WERI-Rb-1 (cell line): ENCODE data around the gene URGCP.
"Not testable (repeated sequence)": the region's sequence is repeated elsewhere in the genome, so short reads cannot be mapped to it uniquely, and the experiment has no call there.

Source experiments
- DNase-seq: peaks from one replicate; pipeline ENCODE4 v3.0.0-alpha.2; 2020
- H3K27ac ChIP-seq: fragments of 250-450 bp; sonication (Bioruptor Pico); 2 replicates; pipeline ENCODE4 v1.5.1; 2020; ENCODE audit warnings: mild to moderate bottlenecking, moderate library complexity
- H3K27me3 ChIP-seq: fragments of 250-450 bp; sonication (Bioruptor Pico); 2 replicates; pipeline ENCODE4 v1.5.1; 2021; ENCODE audit warnings: mild to moderate bottlenecking, low read depth, moderate library complexity; ENCODE audit not compliant: insufficient read depth, severe bottlenecking
- H3K36me3 ChIP-seq: fragments of 250-450 bp; sonication (Bioruptor Pico); 2 replicates; pipeline ENCODE4 v1.5.1; 2020; ENCODE audit warnings: mild to moderate bottlenecking, moderate library complexity
- H3K4me3 ChIP-seq: 2 replicates; pipeline ENCODE4 v1.5.1; 2011; ENCODE audit warnings: low read depth, mild to moderate bottlenecking, control low read depth, low read length
- H3K9me3 ChIP-seq: fragments of 250-450 bp; sonication (Bioruptor Pico); 2 replicates; pipeline ENCODE4 v1.5.1; 2021; ENCODE audit warnings: mild to moderate bottlenecking, moderate library complexity; ENCODE audit not compliant: severe bottlenecking
- CTCF ChIP-seq: IDR thresholded peaks from 2 replicates; pipeline ENCODE4 v1.5.1; 2011; ENCODE audit warnings: low read depth, mild to moderate bottlenecking, control low read depth, inconsistent platforms, low read length

Gene URGCP

DNA sequence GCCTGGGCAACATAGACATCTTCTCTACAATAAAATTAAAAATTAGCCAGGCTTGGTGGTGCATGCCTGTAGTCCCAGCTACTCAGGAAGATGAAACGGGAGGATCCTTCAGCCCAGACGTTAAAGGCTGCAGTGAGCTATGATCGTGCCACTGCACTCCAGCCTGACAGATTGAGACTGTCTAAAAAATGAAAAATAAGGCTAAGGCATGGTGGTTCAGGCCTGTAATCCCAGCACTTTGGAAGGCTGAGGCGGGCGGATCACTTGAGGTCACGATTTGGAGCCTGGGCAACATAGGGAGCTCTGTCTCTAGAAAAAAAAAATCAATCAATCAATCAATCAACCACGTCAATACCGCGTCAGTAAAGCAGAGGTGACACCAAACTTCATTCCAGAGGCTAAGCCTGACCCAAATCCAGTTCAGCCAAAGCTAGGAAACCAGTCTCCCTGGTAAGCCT is 68.2 kb downstream of the URGCP start:
- peak; percentile 31 for DNase-seq
- no peak for TF ChIP-seq CTCF
- no peaks in the 10 kb centered on the region for H3K9me3 ChIP-seq
- no peak overlapping the region for H3K27ac ChIP-seq
- H3K36me3 ChIP-seq: no peaks in the 10 kb centered on the region
- no peaks in the 10 kb centered on the region for H3K27me3 ChIP-seq
- H3K4me3 ChIP-seq: peak overlapping the region; percentile 52

DNA sequence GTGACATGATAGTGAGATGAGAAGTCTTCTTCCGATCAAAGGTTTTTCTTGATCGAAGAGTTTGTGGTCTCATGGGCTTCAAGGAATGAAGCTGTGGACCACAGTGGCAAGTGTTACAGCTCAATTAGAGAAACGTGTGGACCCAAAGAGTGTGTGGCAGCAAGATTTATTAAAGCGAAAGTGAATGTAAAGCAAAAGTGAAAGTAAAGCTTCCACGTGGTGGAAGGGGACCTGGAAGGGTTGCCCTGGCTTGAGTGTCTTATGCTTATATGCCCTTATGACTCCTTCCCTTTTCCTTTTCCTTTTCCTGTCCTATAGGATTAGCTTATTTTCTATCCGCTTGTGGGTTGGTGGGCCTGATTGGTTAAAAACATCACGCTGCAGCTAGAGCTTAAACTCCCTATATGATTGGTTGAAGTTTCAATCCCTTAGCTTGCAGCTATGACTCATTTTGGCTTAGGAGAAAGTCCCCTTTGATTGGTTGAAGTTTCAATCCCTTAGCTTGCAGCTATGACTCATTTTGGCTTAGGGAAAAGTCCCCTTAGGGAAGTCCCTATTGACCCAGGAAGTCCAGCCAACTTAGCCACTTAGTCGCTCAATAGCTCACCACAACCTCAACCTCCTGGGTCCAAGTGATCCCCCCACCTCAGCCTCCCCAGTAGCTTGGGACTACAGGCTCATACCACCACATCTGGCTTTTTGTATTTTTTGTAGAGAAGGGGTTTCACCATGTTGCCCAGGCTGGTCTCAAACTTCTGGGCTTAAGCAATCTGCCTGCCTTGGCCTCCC is 71.7 kb downstream of the URGCP start:
- H3K36me3 ChIP-seq: no peaks in the 10 kb centered on the region
- no peak for DNase-seq
- no peaks in the 10 kb centered on the region for H3K9me3 ChIP-seq
- no peak for TF ChIP-seq CTCF
- no peak overlapping the region for H3K4me3 ChIP-seq
- H3K27me3 ChIP-seq: no peaks in the 10 kb centered on the region
- H3K27ac ChIP-seq: no peak overlapping the region

- H3K27me3 ChIP-seq, H3K27ac ChIP-seq, H3K9me3 ChIP-seq, H3K36me3 ChIP-seq, DNase-seq, H3K4me3 ChIP-seq: not testable (repeated sequence)
Observed at GRCh38 chr7:43830917-43831316, 75.5 kb downstream of the URGCP start.
